Stimulated activated CD4-positive, alpha-beta T cell treated with anti-CD3 and anti-CD28 coated beads, Interleukin-2, amount 100 ng/mL, for 24 hours (primary cell): ENCODE results near the gene OVCH2.

Source experiments
- DNase-seq, 2 donors: peaks; one replicate each; pipeline ENCODE4 v3.0.0-alpha.2; 2020

Gene OVCH2

GRCh38 chr11:7639643-7640025 is 66.6 kb downstream of the OVCH2 start:
- DNase-seq: no peak
